ENCODE data around the gene PPP2R2B.

DNA sequence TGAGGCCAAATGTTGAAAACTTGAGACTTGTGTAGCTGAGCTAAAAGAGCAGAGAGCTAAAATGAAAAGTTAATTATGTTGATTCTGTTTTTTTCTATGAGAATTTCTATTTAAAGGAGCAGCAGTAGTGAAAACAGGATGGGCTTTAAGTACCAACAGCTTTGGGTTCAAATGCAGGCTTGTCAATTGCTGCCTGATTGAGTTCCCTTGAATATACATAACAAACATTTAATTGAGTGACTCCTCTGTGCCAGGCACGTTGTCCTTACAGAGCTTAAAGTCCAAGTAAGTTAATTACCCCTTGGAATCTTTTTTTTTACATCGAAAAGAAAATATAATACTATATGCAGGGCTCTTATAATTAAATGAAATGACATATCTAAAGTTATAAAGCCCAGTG is 38.5 kb downstream of the PPP2R2B start:
- TF ChIP-seq, protein P1, sequence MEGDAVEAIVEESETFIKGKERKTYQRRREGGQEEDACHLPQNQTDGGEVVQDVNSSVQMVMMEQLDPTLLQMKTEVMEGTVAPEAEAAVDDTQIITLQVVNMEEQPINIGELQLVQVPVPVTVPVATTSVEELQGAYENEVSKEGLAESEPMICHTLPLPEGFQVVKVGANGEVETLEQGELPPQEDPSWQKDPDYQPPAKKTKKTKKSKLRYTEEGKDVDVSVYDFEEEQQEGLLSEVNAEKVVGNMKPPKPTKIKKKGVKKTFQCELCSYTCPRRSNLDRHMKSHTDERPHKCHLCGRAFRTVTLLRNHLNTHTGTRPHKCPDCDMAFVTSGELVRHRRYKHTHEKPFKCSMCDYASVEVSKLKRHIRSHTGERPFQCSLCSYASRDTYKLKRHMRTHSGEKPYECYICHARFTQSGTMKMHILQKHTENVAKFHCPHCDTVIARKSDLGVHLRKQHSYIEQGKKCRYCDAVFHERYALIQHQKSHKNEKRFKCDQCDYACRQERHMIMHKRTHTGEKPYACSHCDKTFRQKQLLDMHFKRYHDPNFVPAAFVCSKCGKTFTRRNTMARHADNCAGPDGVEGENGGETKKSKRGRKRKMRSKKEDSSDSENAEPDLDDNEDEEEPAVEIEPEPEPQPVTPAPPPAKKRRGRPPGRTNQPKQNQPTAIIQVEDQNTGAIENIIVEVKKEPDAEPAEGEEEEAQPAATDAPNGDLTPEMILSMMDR (conservative IDR thresholded peaks at IDR 0.05 in 1 of 2, IDR thresholded peaks at IDR 0.05 in 1 of 2; ENCODE audit: low read depth in 1 of 2, low read length in 2 of 2): no peak
- TF ChIP-seq EZH2 (IDR thresholded peaks at IDR 0.05; ENCODE audit: low read length, missing control alignments): no peak

Measured in fibroblast of lung (primary cell).